Measurements from ENCODE around the gene ZNF496.

ZNF496 gene

DNA sequence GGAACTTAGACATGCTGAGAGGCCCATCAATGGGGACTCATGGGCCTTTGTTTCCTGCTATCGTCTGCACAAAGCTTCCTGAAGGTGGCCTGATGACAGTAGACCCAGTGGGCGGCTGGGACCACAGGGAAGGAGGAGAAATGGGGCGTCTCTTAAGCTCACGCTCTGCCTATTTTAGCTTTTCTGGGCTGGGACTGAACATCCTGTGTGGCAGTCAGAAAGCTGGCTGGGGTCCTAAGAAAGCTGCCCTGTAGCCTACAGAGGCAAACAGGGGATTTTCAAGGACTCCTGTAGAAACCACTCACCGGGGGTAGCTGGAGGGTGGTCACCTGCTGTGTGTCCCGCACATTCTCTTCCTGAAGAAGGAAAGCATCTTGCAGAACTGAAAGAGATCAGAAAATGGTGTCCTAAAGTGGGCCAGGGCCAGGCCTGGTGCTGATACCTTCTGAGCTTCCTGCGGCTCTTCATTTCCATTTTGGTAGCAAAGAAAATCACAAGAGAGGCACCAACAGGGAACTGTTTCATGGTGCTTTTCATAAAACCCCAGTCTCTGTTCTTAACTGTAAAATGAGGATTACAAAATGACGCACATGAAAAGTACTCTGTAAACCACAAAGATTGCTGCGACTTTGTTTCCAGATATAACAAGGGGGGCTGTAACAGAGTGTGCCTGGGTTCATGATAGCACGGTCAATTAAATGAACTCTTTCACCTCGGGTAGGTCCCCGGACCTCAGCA is 8.6 kb downstream of the ZNF496 start:
- no peak overlapping the region for H3K4me3 ChIP-seq (replicated peaks; ENCODE audit: low read depth, low read length)
- H3K27me3 ChIP-seq (replicated peaks; ENCODE audit: control insufficient read depth, insufficient read depth, low read length) = no peaks in the 10 kb centered on the region
- no peak for TF ChIP-seq CTCF (IDR thresholded peaks at IDR 0.05; ENCODE audit: insufficient read depth, low read length, poor library complexity, severe bottlenecking)
- H3K36me3 ChIP-seq (ENCODE audit: control insufficient read depth, insufficient read depth, low read length) = peaks cover 6% of the 10 kb centered on the region; the same call in 1 of the 2 replicates
- DNase-seq (ENCODE audit: extremely low read depth, insufficient read length) = no peak

DNA sequence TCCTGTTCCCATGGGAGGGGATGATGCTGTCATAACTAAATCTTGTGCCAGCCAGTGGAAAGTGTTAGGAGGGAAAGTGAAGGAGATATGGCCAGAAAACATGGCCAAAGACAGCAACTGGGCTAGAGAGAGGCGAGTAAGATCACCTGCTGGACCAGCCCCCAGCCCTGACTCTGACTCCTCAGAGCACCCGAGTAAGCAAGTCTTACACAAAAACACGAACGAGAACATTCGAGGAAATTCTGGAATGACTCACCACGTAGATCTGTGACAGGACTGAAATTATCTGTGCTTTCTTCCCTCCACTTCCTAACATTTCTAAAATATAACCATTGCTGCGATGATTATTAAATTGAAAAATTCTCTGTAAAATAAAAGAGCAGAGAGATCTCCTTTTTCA is 9.2 kb downstream of the ZNF496 start:
- no peak overlapping the region for H3K4me3 ChIP-seq (replicated peaks; ENCODE audit: low read depth, low read length)

GRCh38 chr1:247317702-247318101 is 14.0 kb downstream of the ZNF496 start:
- H3K27me3 ChIP-seq (replicated peaks; ENCODE audit: control insufficient read depth, insufficient read depth, low read length) = no peaks in the 10 kb centered on the region
- H3K36me3 ChIP-seq (ENCODE audit: control insufficient read depth, insufficient read depth, low read length) = peaks cover 3% of the 10 kb centered on the region; the same call in 1 of the 2 replicates
- TF ChIP-seq CTCF (IDR thresholded peaks at IDR 0.05; ENCODE audit: insufficient read depth, low read length, poor library complexity, severe bottlenecking) = no peak
- no peak overlapping the region for H3K4me3 ChIP-seq (replicated peaks; ENCODE audit: low read depth, low read length)
- DNase-seq (ENCODE audit: extremely low read depth, insufficient read length) = no peak

More for the DNA sequence above, 9.2 kb downstream of the ZNF496 start:
- Histone ChIP-seq H3K27me3 (replicated peaks; ENCODE audit: control insufficient read depth, insufficient read depth, low read length) (no peaks in the 10 kb centered on the region), H3K36me3 (ENCODE audit: control insufficient read depth, insufficient read depth, low read length) (peaks cover 6% of the 10 kb centered on the region; the same call in 1 of the 2 replicates)
- DNase-seq (ENCODE audit: extremely low read depth, insufficient read length) = no peak
- no peak for TF ChIP-seq CTCF (IDR thresholded peaks at IDR 0.05; ENCODE audit: insufficient read depth, low read length, poor library complexity, severe bottlenecking)

DNA sequence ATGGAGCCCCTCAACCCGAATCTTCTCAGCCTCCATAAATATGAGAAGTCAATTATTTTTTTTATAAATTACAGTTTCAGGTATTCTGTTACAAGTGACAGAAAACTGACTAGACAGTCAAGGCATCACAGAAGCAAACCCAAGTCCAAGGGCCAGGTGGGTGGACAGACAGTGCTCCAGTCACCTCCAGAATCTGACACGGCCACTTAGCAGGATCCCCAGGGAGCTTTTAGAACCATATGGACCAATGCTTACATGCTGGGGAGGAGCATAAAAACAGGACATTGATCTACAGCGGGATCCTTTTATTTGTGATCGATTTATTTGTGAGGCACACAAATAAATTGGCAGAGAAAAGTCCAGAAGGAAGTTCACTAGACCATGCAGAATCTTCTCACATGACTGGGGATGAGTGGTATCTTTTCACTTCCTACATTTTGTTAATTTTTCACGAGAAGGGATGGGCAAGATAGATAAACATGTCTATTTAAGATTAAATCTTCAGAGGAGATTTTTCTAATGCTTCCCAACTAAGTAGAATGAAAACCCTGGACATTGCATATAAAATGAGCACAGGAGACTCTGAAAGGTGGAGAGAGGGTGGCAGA is 15.0 kb downstream of the ZNF496 start:
- peaks cover under 1% of the 10 kb centered on the region; the same call in 1 of the 2 replicates for H3K36me3 ChIP-seq (ENCODE audit: control insufficient read depth, insufficient read depth, low read length)

DNA sequence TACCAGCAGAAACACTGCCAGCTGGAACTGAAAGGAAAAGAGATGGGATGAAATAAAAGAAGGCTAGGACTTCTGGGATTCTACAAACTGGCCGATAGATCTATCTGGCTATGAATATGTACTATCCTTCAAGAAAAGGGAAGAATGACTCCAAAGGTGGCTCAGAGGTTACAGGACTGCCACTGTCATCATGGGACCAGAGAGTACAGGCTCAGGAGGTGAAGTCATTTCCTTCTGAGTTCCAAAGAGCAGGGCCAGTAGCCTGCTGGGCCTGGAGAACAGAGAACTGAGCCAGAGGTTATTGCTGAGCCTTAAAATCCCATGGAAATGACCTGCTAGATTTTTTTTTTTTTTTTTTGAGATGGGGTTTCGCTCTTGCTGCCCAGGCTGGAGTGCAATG is 27.6 kb downstream of the ZNF496 start:
- H3K4me3 ChIP-seq (replicated peaks; ENCODE audit: low read depth, low read length) = no peak overlapping the region
- no peaks in the 10 kb centered on the region for H3K27me3 ChIP-seq (replicated peaks; ENCODE audit: control insufficient read depth, insufficient read depth, low read length)
- no peak for TF ChIP-seq CTCF (IDR thresholded peaks at IDR 0.05; ENCODE audit: insufficient read depth, low read length, poor library complexity, severe bottlenecking)
- peaks cover 19% of the 10 kb centered on the region for H3K36me3 ChIP-seq (ENCODE audit: control insufficient read depth, insufficient read depth, low read length)
- DNase-seq (ENCODE audit: extremely low read depth, insufficient read length) = no peak

More for the DNA sequence above, 15.0 kb downstream of the ZNF496 start:
- Histone ChIP-seq H3K27me3 (replicated peaks; ENCODE audit: control insufficient read depth, insufficient read depth, low read length) (no peaks in the 10 kb centered on the region), H3K4me3 (replicated peaks; ENCODE audit: low read depth, low read length) (no peak overlapping the region)
- no peak for TF ChIP-seq CTCF (IDR thresholded peaks at IDR 0.05; ENCODE audit: insufficient read depth, low read length, poor library complexity, severe bottlenecking)
- no peak for DNase-seq (ENCODE audit: extremely low read depth, insufficient read length)

Data from GM06990 (cell line).